UCSD-AML1 (cell line): ENCODE results near the gene SSR4.

Experiments
- DNase-seq: peaks from one replicate; lab custom pipeline; 2025; ENCODE audit not compliant: unreplicated experiment; lab: John Stamatoyannopoulos, UW

SSR4 gene

DNA sequence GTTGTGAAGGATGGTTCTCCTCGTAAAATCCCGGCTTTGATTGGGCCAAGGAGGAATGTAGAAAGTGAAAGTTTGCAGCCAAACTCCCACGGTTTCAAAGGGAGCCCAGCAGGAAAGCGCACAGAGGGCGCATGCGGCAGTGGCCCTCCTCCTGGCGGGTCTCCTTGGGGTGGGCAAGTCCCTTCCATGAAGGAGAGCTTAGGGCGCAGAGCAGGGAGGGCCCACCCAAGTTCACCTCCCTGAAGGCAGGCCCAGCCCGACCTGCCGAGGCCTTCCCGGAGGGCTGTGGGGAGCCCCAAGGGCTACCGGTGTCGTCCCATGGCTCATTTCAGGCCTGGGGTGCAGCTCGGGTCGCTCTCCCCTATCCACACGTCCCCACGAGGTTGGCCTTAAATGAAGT lies 33.8 kb downstream of the SSR4 start:
- no peak for DNase-seq

DNA sequence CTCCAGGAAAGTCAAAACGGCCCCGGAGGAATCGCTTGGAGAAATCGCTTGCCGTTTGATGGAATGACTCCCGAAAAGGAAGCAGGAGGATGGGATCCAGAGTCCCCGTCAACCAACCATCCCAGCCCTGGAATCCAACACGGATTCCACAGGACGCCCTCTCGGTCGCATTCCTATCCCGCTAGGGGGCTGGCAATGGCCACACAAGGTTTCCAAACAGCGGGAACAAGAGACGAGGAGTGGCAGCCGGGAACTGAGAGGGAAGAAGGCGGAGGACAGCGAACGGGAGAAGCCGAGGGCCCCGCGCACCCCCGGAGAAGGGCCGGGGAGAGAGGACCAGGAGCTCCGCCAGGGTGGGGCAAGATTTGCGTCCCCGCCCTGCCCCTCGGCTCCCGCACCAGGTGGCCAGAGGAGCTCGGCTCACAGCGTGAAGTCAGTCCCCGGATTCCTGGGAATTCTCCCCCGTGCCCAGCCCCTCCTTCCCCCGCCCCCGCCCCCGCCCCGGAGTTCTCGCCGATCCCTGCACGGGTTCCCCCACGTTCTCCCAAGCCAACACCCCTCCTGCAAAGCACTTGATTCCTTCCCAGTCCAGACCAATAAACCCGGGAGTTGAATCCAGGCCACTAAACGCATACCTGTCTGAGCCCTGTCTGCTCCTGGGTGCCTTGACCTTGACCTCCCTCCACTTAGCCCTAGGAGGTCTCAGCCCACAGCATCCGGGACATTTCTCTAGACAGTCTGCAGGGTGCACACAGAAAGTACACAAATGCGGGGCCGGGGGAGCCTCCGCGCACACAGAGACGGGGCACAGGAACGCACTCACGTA lies 34.5 kb downstream of the SSR4 start:
- DNase-seq, result no peak

DNA sequence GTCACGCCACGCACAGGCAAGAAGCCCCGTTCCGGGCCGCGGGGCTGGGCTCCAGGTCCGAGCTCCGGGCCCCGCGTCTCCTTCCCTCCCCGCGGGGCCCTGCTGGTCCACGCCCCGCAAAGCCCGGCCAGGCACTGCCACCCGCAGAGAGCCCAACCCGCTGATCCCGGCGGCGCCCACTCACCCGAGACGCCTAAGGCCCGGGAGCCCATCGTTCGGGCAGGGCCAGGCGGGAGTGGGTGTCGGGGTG lies 35.0 kb downstream of the SSR4 start:
- no peak for DNase-seq

DNA sequence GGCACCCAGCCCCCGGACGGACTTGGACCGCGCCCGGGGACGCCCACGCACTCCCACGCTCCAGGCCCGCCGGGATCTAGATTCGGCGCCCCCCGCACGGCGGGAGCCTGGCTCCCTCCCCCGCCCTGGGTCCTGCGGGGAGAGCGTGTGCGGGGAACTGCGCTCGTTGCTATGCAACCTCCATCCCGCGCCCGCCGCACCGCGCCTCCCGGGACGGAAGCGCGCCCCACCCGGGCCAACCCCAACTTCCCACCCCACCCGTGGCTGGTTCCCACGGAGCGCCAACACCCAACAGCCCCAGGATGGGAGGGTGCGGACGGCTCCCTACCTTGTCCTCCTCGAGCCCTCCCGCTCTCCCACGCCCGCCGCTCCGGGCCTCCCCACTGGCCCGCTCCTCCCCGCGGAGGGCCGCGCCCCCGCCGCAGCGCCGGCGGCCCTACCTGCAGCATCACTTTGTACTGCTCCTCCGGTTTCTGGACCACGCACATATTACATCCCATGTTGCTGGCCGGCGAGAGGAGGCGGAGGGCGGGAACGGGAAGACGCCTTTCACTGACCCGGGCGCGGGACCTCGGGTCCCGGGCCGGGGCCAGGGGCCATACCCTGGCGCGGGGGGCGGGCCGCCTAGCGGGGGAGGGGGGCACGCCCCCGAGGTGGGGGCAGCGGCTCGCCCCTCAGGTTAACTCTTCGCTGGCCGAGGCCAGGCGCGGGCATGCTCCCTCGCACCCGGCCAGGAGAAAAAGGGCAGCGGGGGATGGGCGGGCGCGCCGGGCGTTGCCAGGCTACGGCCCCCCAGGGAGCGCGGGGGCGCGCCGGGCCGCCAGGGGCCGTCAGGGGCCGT lies 35.6 kb downstream of the SSR4 start, which contains the start of gene PDZD4:
TSS of gene PDZD4 (minus strand) at position 746 of the 841 bp plus-strand sequence. CDS start at position 500, 246 bp downstream.
- no peak for DNase-seq

DNA sequence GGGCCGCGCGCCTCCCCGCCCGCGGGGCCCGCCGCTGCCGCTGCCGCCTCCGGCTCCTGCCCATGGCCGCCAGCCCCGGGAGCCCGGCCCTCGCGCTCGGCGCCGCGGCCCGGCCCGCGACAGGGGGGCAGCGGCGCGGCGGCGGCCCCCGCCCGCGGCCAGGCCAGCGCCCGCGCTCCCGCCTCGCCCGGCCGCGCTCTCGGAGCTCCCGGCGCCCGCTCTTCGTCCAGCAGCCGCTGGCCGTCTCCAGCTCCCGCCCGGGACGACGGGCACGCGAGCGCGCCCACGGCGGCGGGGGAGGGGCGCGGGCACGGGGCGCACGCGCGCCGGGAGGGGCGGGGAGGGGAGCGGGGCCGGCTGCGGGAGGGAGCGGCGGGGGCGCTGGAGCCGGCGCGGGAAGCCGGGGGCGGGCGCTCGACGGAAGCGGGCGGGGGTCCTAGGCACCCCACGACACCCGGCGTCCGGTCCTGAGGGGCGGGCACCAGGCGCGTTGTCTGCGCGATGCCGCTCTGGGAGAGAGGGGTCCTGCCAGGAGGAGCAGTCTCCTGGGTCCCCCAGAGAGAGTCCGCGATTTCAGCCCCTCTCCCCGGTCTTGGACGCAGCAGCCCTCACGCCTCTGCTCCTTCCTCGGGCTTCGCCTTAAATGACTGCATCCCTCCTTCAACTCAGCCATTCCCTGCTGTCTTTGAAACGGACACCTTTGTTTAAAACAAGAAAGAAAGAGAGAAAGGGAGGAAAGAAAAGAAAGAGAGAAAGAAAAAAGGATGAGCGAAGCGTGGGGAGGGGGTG lies 36.4 kb downstream of the SSR4 start:
- DNase-seq, result no peak

DNA sequence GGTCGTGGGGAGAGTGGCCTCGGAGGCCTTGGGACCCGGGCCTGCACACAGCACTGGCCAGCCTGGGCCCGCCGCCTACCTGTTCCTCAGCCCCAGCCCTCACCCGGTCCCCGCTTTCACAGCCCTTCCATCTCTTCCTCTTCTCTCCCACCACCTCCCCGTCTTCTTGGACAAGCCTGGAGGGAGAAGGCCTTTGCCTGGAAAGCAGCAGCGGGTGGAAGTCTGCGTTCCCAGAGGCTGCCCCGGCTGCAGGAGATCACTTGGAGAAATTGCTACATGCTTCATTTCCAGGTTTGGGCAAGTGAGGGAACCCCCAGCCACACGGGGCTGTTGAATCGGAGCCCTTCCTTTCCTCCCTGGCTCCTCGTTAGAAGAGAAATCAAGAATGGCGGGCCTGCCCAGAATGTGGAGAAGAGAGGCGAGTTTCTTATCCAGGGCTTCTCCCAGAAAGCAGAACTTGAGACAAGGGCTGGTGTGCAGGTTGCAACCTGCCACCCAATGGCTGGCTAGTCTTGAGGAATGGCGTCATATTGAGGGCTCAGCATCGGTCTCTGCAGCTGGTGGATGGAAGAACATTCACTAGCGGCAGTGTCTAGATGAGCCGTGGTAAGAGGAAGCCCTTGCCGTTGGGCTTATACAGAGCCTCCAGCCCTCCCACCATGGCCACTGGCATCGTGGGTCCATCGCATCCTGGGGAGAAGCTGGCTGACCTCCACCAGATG lies 37.1 kb downstream of the SSR4 start:
- no peak for DNase-seq

- no peak for DNase-seq
Observed at GRCh38 chrX:153832728-153833127, 38.3 kb downstream of the SSR4 start.

DNA sequence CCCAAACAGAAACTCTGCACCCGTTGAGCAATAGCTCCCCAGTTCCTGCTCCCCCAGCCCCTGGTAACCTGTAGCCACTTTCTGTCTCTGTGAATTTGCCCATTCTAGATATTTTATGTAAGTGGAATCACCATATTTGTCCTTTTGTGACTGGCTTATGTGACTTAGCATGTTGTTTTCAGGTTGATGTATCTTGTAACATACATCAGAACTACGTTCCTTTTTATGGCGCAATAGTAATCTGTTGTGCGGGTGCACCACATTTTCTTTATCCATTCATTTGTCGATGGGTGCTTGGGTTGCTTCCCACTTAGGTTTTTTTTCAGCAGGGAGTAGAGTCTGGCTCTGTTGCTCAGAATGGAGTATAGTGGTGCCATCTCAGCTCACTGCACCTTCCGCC lies 42.5 kb downstream of the SSR4 start:
- no peak for DNase-seq

- no peak for DNase-seq
Observed at GRCh38 chrX:153844509-153845082, 50.1 kb downstream of the SSR4 start.

DNA sequence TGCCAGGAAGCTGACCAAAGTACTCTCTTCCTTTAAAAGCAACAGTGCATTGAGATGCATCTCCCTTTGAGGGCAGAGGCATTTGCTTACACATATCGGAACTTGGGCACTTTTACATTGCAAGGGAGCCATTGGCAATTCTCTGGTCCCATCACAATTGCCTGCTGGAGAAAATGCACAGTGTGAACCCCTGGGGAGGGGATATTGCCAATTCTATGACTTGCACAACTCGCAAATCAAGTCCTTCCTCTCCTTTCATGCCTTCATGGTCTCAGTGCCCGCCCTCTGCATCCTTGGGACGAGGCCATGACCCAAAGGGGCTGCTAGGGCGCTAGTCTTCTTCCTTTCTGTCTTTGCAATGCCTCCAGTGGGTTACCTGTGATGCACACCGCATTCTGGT lies 50.7 kb downstream of the SSR4 start:
- no peak for DNase-seq

DNA sequence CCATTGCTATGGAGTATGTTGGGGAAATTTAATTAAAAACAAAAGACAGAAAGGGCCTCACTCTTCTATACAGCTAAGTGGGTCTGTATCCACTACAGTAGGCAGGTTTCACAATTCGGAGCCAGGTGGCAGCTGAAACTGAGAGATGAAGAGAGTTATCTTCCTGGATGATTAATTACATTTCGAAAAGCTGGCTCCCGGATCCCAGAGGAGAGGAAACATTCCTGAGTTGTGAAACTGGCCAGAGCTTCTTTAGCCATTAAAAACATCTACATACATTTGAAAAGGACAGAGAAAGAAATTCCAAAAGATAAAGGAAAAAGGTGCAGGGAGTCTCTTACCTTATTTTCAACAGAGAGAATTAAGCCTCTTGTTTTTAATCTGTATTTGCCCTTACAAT lies 51.4 kb downstream of the SSR4 start:
- no peak for DNase-seq
